Pancreas (tissue), 10 donors: ENCODE measurements around the gene CFAP46. TPM values are rescaled to one million over a fixed set of nuclear protein-coding genes. Genes with fewer than 3 reads are reported as not detected.

Experiments used
- ATAC-seq, 4 donors: fragments of 200-7000 bp; cut with Tn5 transposase; one replicate each; pipeline versions ENCODE4 v1.8.0 to v1.9.1; 2020; ENCODE audit warnings: mild to moderate bottlenecking in 4 of 4, moderate library complexity in 4 of 4
- DNase-seq, 6 donors: peaks; one replicate each; pipeline ENCODE4 v3.0.0-alpha.2; 2020
- FAIRE-seq: peaks from 2 replicates; lab custom pipeline; 2012; peaks lifted over from hg19 to GRCh38; lab: Jason Lieb, UNC
- H3K27ac ChIP-seq, 4 donors: fragments of 200-600 bp; sonication (generic); 1 replicate in 3 of 4; 2 replicates in 1 of 4; pipeline versions ENCODE4 v1.5.0 to v1.8.0; 2020
- H3K27me3 ChIP-seq, 4 donors: fragments of 200-600 bp; one replicate each; pipeline ENCODE4 v1.8.0; 2021
- H3K36me3 ChIP-seq, 3 donors: fragments of 200-600 bp; sonication (generic) in 1 of 3; one replicate each; pipeline versions ENCODE4 v1.5.0 to v1.8.0; 2020 to 2021
- H3K4me1 ChIP-seq, 3 donors: fragments of 200-600 bp; one replicate each; pipeline ENCODE4 v1.8.0; 2021
- H3K4me3 ChIP-seq, 4 donors: fragments of 200-600 bp; sonication (generic) in 2 of 4; one replicate each; pipeline versions ENCODE4 v1.5.0 to v1.8.0; 2020 to 2021
- H3K9me3 ChIP-seq, 4 donors: fragments of 200-600 bp; one replicate each; pipeline ENCODE4 v1.8.0; 2021
- CTCF ChIP-seq, 4 donors: fragments of 200-600 bp; sonication (generic) in 3 of 4; IDR thresholded peaks; one replicate each; pipeline versions ENCODE4 v1.5.0 to v1.8.0; 2021; ENCODE audit warnings: antibody characterized with exemption in 4 of 4
- WGBS, 2 donors: extraction: QIAGEN DNeasy Blood & Tissue Kit; methylation state at CpG; one replicate each; pipeline ENCODE4 v1.1.7; 2013; 5-methylcytosine and 5-hydroxymethylcytosine counted together
- intact Hi-C, 3 donors: fragments of 100-400 bp; cut with DNase I; formaldehyde crosslinking; loops; one replicate each; pipeline versions ENCODE4 v1.11.1 to v1.14.2; 2022
- polyA plus RNA-seq, 2 donors: library from polyadenylated mRNA; stranded (reverse); fragments of 200-250 nt; gene quantifications; one replicate each; pipeline ENCODE4 v1.2.3, GENCODE V29; 2013
- total RNA-seq, 6 donors: library from RNA; stranded (reverse); fragmentation: NEBNext Ultra II Directional in 4 of 6; extraction: Animal tissue kit (Norgen Biotek cat#: 25700) in 4 of 6; gene quantifications; one replicate each; pipeline versions ENCODE4 v1.2.1 to v1.2.4, GENCODE V29; 2021 to 2023
- donor health status: healthy with polysubstance abuse.
- donor health status: DM: no; HTN: no; CAD: no; lungs with moderate emphysema.
- donor health status: DM: no; HTN: no; CAD: no.
- donor health status: control.
- donor health status: control.
- donor health status: Bipolar disorder and iron deficiency.
- donor health status: DM: yes; HTN: yes; CAD: no.
- donor health status: DM: no; HTN: no; CAD: no.
- donor health status: DM: no; HTN: no; CAD: no.
- donor health status: DM: yes; HTN: yes; CAD: no.

Gene CFAP46
- total and polyA plus RNA-seq, 8 donors, result 0.39 to 1.6 (median 1.0) TPM

DNA sequence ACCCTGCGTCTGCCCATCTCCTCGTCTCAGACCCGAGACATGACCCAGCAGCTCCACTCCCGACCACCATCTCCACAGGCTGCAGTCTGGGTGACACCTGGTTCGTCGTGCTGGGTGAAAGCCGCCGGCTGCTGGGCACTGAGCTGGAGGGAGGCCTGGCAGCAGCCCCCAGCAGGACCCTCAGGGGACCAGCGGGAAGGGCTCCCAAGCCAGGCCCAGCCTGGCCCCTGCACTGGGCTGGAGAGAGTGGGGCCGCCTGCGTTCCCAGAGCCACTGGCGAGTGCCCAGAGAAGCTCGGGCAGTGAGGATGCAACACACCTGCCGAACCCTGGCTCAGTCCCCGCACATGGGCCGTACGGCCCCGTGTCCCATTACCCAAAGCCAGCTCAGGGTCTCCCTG is 21.3 kb downstream of the CFAP46 start:
- no peak for FAIRE-seq

GRCh38 chr10:132920101-132920925 is 22.1 kb downstream of the CFAP46 start:
- intact Hi-C loops, result no loop called here
- 68 to 77% methylated on average over 37 to 38 of the region's 38 CpGs for WGBS, 2 donors

More for the DNA sequence above, 21.3 kb downstream of the CFAP46 start:
- H3K4me1 ChIP-seq, result no peaks in the 10 kb centered on the region
- WGBS, 2 donors, result 67 to 78% methylated on average over 14 to 18 of the region's 18 CpGs
- no peaks in the 10 kb centered on the region for H3K27me3 ChIP-seq
- no peaks in the 10 kb centered on the region for H3K9me3 ChIP-seq
- H3K36me3 ChIP-seq, result no peaks in the 10 kb centered on the region
- no peak overlapping the region for H3K4me3 ChIP-seq
- intact Hi-C loops, result no loop called here
- DNase-seq (no peak), ATAC-seq (no peak)
- H3K27ac ChIP-seq, result no peak overlapping the region
- no peak for TF ChIP-seq CTCF (IDR thresholded peaks at IDR 0.05)

GRCh38 chr10:132919374-132920100 is 22.8 kb downstream of the CFAP46 start:
- H3K27me3 ChIP-seq, result no peaks in the 10 kb centered on the region
- intact Hi-C loops, result no loop called here
- H3K4me3 ChIP-seq, result no peak overlapping the region
- 73 to 83% methylated on average over 44 to 45 of the region's 45 CpGs for WGBS, 2 donors
- no peaks in the 10 kb centered on the region for H3K9me3 ChIP-seq
- FAIRE-seq (no peak), DNase-seq (peak in 1 of 6 donors; percentile 43), ATAC-seq (no peak)
- no peaks in the 10 kb centered on the region for H3K4me1 ChIP-seq
- no peaks in the 10 kb centered on the region for H3K36me3 ChIP-seq
- no peak overlapping the region for H3K27ac ChIP-seq
- no peak for TF ChIP-seq CTCF (IDR thresholded peaks at IDR 0.05)

More at GRCh38 chr10:132920101-132920925, 22.1 kb downstream of the CFAP46 start:
- Histone ChIP-seq H3K9me3 (no peaks in the 10 kb centered on the region), H3K27me3 (no peaks in the 10 kb centered on the region), H3K36me3 (no peaks in the 10 kb centered on the region), H3K27ac (no peak overlapping the region), H3K4me3 (no peak overlapping the region), H3K4me1 (no peaks in the 10 kb centered on the region)
- no peak for TF ChIP-seq CTCF (IDR thresholded peaks at IDR 0.05)
- DNase-seq (peak in 1 of 6 donors; percentile 47), FAIRE-seq (no peak), ATAC-seq (no peak)

GRCh38 chr10:132918617-132919373 is 23.6 kb downstream of the CFAP46 start:
- ATAC-seq, result no peak
- peak in 2 of 6 donors; percentile 53 to 62 for DNase-seq
- Histone ChIP-seq H3K27ac (no peak overlapping the region), H3K4me1 (no peaks in the 10 kb centered on the region), H3K9me3 (no peaks in the 10 kb centered on the region), H3K27me3 (no peaks in the 10 kb centered on the region), H3K36me3 (no peaks in the 10 kb centered on the region), H3K4me3 (no peak overlapping the region)
- FAIRE-seq, result no peak
- 63 to 76% methylated on average over 34 of the region's 34 CpGs for WGBS, 2 donors
- no peak for TF ChIP-seq CTCF (IDR thresholded peaks at IDR 0.05)
- intact Hi-C loops, result no loop called here
